Activated T-helper 1 cell treated with Interleukin-2 at 50 U/mL for 16 hours (primary cell): ENCODE measurements around the gene ZBTB44.
"Not testable (repeated sequence)": the region's sequence is repeated elsewhere in the genome, so short reads cannot be mapped to it uniquely, and the experiment has no call there.

Experiments
- DNase-seq: peaks from one replicate; pipeline ENCODE4 v3.0.0-alpha.2; 2020; ENCODE audit warnings: low read depth

Gene ZBTB44

GRCh38 chr11:130314750-130315285 is at the start of gene ZBTB44:
Gene ZBTB44 (minus strand): TSS chr11:130314917. CDS start chr11:130261873, 53,044 bp downstream.
- peak; percentile 88 for DNase-seq

GRCh38 chr11:130359419-130359818 is 44.7 kb upstream of the ZBTB44 start:
- DNase-seq: no peak

GRCh38 chr11:130358398-130358797 is 43.7 kb upstream of the ZBTB44 start:
- DNase-seq: no peak

- no peak for DNase-seq
Measured at GRCh38 chr11:130347261-130347660, 32.5 kb upstream of the ZBTB44 start.

- DNase-seq: no peak
Measured at GRCh38 chr11:130344841-130345240, 30.1 kb upstream of the ZBTB44 start.

GRCh38 chr11:130340671-130341319 is 26.1 kb upstream of the ZBTB44 start:
- no peak for DNase-seq

GRCh38 chr11:130338667-130339066 is 23.9 kb upstream of the ZBTB44 start:
- DNase-seq: no peak

- DNase-seq: no peak
Measured at GRCh38 chr11:130337281-130338089, 22.8 kb upstream of the ZBTB44 start.

- DNase-seq: not testable (repeated sequence)
Measured at GRCh38 chr11:130331397-130331796, 16.7 kb upstream of the ZBTB44 start.

GRCh38 chr11:130330101-130330684 is 15.5 kb upstream of the ZBTB44 start:
- no peak for DNase-seq

GRCh38 chr11:130328420-130328819 is 13.7 kb upstream of the ZBTB44 start:
- DNase-seq: no peak

- DNase-seq: no peak
Measured at GRCh38 chr11:130327716-130328115, 13.0 kb upstream of the ZBTB44 start.

GRCh38 chr11:130325691-130326090 is 11.0 kb upstream of the ZBTB44 start:
- no peak for DNase-seq

- no peak for DNase-seq
Measured at GRCh38 chr11:130323452-130324450, 9.0 kb upstream of the ZBTB44 start.

- DNase-seq: no peak
Measured at GRCh38 chr11:130322126-130322525, 7.4 kb upstream of the ZBTB44 start.

- no peak for DNase-seq
Measured at GRCh38 chr11:130318031-130318673, 3.4 kb upstream of the ZBTB44 start.

GRCh38 chr11:130315354-130315970 is 745 bp upstream of the ZBTB44 start:
- DNase-seq: peak; percentile 36

- DNase-seq: peak; percentile 62
Measured at GRCh38 chr11:130314184-130314749, 450 bp downstream of the ZBTB44 start.

- no peak for DNase-seq
Measured at GRCh38 chr11:130313383-130314183, 1.1 kb downstream of the ZBTB44 start.
